ENCODE measurements around the gene ZBTB34. TPM values are rescaled to one million over a fixed set of nuclear protein-coding genes. Genes with fewer than 3 reads are reported as not detected.

ZBTB34 gene
- total RNA-seq, 1 donor from 2014 or later, result 15.4 TPM

DNA sequence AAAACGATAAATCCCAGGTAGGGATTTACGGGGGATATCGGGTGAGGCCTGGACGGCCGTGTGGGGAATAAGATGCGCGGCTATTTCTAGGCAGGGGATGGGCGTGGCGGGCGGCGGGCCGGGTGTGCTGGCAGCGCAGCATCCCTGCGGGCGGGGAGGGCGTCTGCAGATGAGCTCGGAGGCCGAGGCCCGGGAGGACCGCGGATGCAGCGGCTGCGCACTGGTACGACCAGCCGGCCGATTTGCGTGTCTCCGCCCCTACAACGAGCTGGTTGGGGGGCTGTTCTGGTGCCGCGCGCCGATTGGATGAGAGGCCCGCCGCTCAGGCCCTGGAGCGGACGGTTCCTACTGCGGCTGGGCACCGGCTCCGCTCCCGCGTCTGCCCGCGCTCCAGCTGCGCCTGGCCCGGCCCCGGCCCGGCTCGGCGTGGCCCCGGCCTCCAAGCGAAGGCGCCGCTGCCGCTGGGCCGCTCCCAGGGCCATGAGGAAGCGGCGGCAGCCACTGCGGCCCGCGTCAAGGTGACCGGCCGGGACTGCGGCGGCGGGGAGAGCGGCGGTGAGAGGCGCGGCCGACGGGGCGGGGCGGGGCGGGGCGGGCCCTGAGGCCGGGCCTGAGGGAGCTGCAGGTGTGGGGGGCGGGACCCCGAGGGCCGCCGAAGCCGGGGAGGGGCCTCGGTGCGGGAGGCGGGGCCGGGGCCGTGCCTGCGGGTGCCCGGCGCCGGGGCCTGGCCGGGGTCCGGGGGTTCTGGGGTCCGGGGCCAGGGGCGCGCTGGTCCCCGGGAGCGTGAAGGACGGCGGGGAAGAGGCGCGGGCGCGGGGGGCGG is 54.2 kb downstream of the ZBTB34 start, which contains the start of gene RALGPS1:
Gene RALGPS1 (plus strand): TSS at position 325 of the 823 bp plus-strand sequence. CDS start 47,508 bp downstream, outside the sequence.
- TF ChIP-seq, protein P1, sequence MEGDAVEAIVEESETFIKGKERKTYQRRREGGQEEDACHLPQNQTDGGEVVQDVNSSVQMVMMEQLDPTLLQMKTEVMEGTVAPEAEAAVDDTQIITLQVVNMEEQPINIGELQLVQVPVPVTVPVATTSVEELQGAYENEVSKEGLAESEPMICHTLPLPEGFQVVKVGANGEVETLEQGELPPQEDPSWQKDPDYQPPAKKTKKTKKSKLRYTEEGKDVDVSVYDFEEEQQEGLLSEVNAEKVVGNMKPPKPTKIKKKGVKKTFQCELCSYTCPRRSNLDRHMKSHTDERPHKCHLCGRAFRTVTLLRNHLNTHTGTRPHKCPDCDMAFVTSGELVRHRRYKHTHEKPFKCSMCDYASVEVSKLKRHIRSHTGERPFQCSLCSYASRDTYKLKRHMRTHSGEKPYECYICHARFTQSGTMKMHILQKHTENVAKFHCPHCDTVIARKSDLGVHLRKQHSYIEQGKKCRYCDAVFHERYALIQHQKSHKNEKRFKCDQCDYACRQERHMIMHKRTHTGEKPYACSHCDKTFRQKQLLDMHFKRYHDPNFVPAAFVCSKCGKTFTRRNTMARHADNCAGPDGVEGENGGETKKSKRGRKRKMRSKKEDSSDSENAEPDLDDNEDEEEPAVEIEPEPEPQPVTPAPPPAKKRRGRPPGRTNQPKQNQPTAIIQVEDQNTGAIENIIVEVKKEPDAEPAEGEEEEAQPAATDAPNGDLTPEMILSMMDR (IDR thresholded peaks at IDR 0.05), result no peak
- H3K4me1 ChIP-seq, result peaks cover 12% of the 10 kb centered on the region
- intact Hi-C loops (cut with DNase I), result no loop called here
- ATAC-seq (peak; percentile 98), DNase-seq (peak; percentile 97)
- H3K36me3 ChIP-seq, result no peaks in the 10 kb centered on the region
- H3K27me3 ChIP-seq (ENCODE audit: low read depth), result no peaks in the 10 kb centered on the region
- peak within 1 kb of the TSS; percentile 77 for H3K27ac ChIP-seq
- H3K9me3 ChIP-seq, result no peaks in the 10 kb centered on the region
- peak within 1 kb of the TSS; percentile 55 for H3K4me3 ChIP-seq

DNA sequence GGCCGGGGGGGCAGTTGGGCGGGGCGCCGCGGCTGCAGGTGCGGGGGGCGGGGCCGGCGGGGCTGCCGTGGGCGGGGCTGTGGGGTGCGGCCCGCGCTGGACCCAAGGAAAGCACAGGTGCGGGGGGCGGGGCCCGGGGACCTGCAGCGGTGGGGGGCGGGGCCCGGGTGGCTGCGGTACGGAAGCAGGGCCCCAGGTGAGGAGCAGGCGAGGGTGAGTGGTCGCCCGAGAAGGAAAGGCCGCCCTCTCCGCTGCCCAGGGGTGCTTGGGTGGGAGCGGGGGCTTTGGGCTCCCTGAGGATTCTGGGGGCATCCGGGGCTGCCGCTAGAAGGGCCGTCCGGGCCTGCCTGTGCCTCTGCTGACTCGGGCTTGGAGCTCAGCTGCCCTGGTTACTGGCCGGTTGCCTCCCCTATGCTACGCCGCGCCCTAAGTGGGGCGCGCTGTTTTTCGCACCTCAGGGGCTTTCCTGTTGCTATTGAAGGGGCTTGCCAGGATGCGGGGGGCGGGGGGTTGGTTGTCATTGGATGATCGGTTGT is 54.9 kb downstream of the ZBTB34 start:
- peaks cover 12% of the 10 kb centered on the region for H3K4me1 ChIP-seq
- TF ChIP-seq, protein P1 (IDR thresholded peaks at IDR 0.05), result no peak
- peak; percentile 86 to 89 for ATAC-seq
- H3K27ac ChIP-seq, result peak overlapping the region; percentile 56
- no peaks in the 10 kb centered on the region for H3K27me3 ChIP-seq (ENCODE audit: low read depth)
- peak; percentile 91 for DNase-seq
- no peaks in the 10 kb centered on the region for H3K9me3 ChIP-seq
- peak overlapping the region; percentile 55 for H3K4me3 ChIP-seq
- no peaks in the 10 kb centered on the region for H3K36me3 ChIP-seq
- intact Hi-C loops (cut with DNase I), result no loop called here

DNA sequence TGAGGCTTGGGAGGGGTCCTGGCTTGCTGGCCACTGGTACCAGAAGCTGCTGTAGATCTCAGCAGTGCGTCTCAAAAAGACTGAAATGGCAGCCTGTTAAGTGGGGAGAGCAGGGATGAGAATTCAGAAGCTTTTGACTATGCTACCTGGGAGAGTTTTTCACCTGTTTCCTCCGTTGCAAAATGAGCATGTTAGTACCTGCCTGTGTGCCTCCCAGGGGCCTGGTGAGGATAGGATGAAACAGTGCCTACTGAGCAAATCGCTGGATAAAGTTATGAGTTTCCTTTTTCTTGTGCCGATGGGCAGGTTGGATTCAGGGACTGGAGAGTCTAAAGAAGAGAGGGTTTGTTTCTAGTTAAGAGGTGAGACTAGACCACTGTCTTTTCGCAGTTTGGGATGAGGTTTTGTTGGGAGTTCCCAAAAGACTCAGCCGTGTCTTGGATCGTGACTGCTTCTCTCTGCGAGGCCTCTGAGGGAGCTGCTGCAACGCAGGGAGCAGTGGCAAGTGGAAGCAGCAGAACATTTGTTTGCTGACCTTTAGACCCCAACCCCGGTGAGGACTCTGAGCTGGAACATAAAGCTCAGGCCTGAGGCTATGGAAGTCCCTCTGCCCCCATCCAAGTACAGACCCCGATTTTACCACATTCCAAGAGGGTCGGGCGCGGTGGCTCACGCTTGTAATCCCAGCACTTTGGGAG is 55.6 kb downstream of the ZBTB34 start:
- no peak for ATAC-seq
- TF ChIP-seq, protein P1 (IDR thresholded peaks at IDR 0.05), result no peak
- no peak for DNase-seq
- peaks cover 12% of the 10 kb centered on the region for H3K4me1 ChIP-seq
- peak overlapping the region; percentile 55 for H3K4me3 ChIP-seq
- no peaks in the 10 kb centered on the region for H3K27me3 ChIP-seq (ENCODE audit: low read depth)
- H3K9me3 ChIP-seq, result no peaks in the 10 kb centered on the region
- H3K27ac ChIP-seq, result peak overlapping the region; percentile 56
- H3K36me3 ChIP-seq, result no peaks in the 10 kb centered on the region
- intact Hi-C loops (cut with DNase I), result no loop called here

DNA sequence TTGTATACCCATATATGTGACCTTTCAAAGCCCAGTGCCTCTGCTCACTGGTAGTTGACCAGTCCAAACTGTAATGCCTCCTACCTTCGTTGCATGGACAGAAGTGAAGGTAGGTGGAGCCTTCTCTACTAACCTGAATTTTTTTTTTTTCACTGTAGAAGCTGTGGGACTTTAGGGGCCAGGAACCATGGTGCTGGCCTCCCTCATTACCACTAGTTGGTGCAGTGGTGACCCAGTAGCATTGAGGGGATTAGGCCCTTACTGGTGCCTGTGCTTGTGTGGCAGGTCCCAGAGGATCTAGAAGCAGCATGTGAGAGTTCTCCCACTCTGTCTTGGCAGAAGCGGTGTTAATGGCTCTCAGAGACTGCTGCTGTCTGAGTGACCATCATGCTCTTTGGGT is 56.5 kb downstream of the ZBTB34 start:
- H3K4me3 ChIP-seq, result no peak overlapping the region
- no peaks in the 10 kb centered on the region for H3K9me3 ChIP-seq
- DNase-seq (no peak), ATAC-seq (no peak)
- no peaks in the 10 kb centered on the region for H3K27me3 ChIP-seq (ENCODE audit: low read depth)
- intact Hi-C loops (cut with DNase I), result no loop called here
- no peak overlapping the region for H3K27ac ChIP-seq
- TF ChIP-seq, protein P1 (IDR thresholded peaks at IDR 0.05), result no peak
- H3K36me3 ChIP-seq, result no peaks in the 10 kb centered on the region
- H3K4me1 ChIP-seq, result peaks cover 12% of the 10 kb centered on the region

DNA sequence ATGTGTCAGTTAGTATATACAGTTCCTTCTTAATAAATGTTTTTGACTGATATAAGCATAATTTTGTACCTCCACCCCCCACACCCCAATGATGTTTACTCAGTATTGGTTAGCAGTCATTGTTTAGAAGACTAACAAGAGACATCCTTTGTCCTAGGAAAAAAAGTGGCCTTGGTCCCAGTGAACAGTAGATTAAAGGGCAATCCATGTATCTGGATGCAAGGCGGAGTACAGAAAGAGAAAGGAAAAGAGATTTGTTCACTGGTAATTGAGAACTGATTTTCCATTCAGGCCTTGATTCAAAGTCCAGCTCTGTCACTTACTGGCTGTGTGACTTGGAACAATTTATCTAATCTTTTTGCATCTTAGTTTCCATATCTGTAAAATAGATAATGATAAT is 58.8 kb downstream of the ZBTB34 start:
- no peak for DNase-seq
- TF ChIP-seq, protein P1 (IDR thresholded peaks at IDR 0.05), result no peak

More for the DNA sequence above, 58.8 kb downstream of the ZBTB34 start:
- H3K27me3 ChIP-seq (ENCODE audit: low read depth), result no peaks in the 10 kb centered on the region
- no peak for ATAC-seq
- H3K27ac ChIP-seq, result no peak overlapping the region
- H3K4me3 ChIP-seq, result no peak overlapping the region
- H3K9me3 ChIP-seq, result no peaks in the 10 kb centered on the region
- intact Hi-C loops (cut with DNase I), result no loop called here
- no peaks in the 10 kb centered on the region for H3K36me3 ChIP-seq
- H3K4me1 ChIP-seq, result peaks cover 12% of the 10 kb centered on the region

Measured in lower lobe of right lung (tissue), 2 donors.